Parathyroid adenoma (tissue), 2 donors: Measurements from ENCODE around the gene FDX1.
"Not testable (repeated sequence)": the region's sequence is repeated elsewhere in the genome, so short reads cannot be mapped to it uniquely, and the experiment has no call there.

Experiments
- H2AFZ ChIP-seq: fragments of 300-600 bp; sonication (generic); one replicate; pipeline ENCODE4 v1.7.0; 2017; ENCODE audit warnings: antibody characterized with exemption, mild to moderate bottlenecking
- H3K27ac ChIP-seq: fragments of 300-600 bp; sonication (generic); one replicate; pipeline ENCODE4 v1.7.0; 2017
- H3K27me3 ChIP-seq: fragments of 300-600 bp; sonication (generic); one replicate; pipeline ENCODE4 v1.7.0; 2017; ENCODE audit warnings: low read length; ENCODE audit not compliant: control insufficient read depth, insufficient read depth
- H3K36me3 ChIP-seq: fragments of 300-600 bp; sonication (generic); one replicate; pipeline ENCODE4 v1.7.0; 2017; ENCODE audit warnings: low read length; ENCODE audit not compliant: control insufficient read depth, insufficient read depth
- H3K4me1 ChIP-seq: fragments of 300-600 bp; sonication (generic); one replicate; pipeline ENCODE4 v1.7.0; 2017; ENCODE audit warnings: control low read depth
- H3K4me2 ChIP-seq: fragments of 300-600 bp; sonication (generic); one replicate; pipeline ENCODE4 v1.7.0; 2017; ENCODE audit warnings: low read length
- H3K4me3 ChIP-seq: fragments of 300-600 bp; sonication (generic); one replicate; pipeline ENCODE4 v1.7.0; 2017; ENCODE audit warnings: low read depth, low read length
- H3K79me2 ChIP-seq: fragments of 300-600 bp; sonication (generic); one replicate; pipeline ENCODE4 v1.7.0; 2017; ENCODE audit warnings: control low read depth
- H3K9ac ChIP-seq: fragments of 300-600 bp; sonication (generic); one replicate; pipeline ENCODE4 v1.7.0; 2017; ENCODE audit warnings: mild to moderate bottlenecking
- H3K9me3 ChIP-seq: fragments of 300-600 bp; sonication (generic); one replicate; pipeline ENCODE4 v1.7.0; 2017; ENCODE audit warnings: low read length; ENCODE audit not compliant: control insufficient read depth
- TF ChIP-seq, protein P1 (sequence below): fragments of 300-600 bp; sonication (generic); IDR thresholded peaks from one replicate; pipeline ENCODE4 v1.7.0; 2017; ENCODE audit warnings: antibody characterized with exemption, mild to moderate bottlenecking
- donor health status: primary hyperparathyroidism.

FDX1 gene

DNA sequence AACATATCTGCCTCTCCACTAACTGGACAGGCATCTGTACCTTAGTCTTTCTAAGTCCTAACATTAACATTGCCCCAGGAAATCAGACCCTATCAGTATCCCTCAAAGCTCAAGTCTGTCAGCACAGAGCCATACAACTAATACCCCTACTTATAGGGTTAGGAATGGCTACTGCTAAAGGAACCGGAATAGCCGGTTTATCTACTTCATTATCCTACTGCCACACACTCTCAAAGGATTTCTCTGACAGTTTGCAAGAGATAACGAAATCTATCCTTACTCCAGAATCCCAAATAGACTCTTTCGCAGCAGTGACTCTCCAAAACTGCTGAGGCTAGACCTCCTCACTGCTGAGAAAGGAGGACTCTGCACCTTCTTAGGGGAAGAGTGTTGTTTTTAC lies 24.1 kb upstream of the FDX1 start:
- not testable (repeated sequence) for H2AFZ ChIP-seq, H3K27ac ChIP-seq, H3K36me3 ChIP-seq, H3K4me2 ChIP-seq, H3K27me3 ChIP-seq, H3K9me3 ChIP-seq, H3K4me1 ChIP-seq, H3K9ac ChIP-seq, H3K79me2 ChIP-seq, H3K4me3 ChIP-seq

DNA sequence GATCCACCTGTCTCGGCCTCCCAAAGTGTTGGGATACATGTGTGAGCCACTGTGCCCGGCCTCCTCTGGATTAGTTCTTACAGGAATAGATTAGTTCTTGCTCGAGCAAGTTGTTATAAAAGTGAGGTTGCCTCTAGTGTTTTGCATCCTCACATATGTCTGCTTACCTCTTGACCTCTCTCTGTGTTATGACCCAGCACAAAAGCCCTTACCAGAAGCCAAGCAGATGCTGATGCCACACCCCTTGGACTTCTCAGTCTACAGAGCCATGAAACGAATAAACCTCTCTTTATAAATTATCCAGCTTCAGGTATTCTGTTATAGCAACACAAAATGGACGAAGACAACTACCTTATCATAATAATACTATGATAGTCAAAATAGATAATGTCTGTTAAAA lies 22.4 kb upstream of the FDX1 start:
- no peaks in the 10 kb centered on the region for H3K79me2 ChIP-seq
- H3K4me1 ChIP-seq = no peaks in the 10 kb centered on the region
- H3K9ac ChIP-seq = no peak overlapping the region
- H3K4me2 ChIP-seq = no peak overlapping the region
- H3K27me3 ChIP-seq = no peaks in the 10 kb centered on the region
- H3K4me3 ChIP-seq = no peak overlapping the region
- H3K27ac ChIP-seq = no peak overlapping the region
- no peak overlapping the region for H2AFZ ChIP-seq
- TF ChIP-seq, protein P1, sequence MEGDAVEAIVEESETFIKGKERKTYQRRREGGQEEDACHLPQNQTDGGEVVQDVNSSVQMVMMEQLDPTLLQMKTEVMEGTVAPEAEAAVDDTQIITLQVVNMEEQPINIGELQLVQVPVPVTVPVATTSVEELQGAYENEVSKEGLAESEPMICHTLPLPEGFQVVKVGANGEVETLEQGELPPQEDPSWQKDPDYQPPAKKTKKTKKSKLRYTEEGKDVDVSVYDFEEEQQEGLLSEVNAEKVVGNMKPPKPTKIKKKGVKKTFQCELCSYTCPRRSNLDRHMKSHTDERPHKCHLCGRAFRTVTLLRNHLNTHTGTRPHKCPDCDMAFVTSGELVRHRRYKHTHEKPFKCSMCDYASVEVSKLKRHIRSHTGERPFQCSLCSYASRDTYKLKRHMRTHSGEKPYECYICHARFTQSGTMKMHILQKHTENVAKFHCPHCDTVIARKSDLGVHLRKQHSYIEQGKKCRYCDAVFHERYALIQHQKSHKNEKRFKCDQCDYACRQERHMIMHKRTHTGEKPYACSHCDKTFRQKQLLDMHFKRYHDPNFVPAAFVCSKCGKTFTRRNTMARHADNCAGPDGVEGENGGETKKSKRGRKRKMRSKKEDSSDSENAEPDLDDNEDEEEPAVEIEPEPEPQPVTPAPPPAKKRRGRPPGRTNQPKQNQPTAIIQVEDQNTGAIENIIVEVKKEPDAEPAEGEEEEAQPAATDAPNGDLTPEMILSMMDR = no peak
- H3K36me3 ChIP-seq = no peaks in the 10 kb centered on the region
- H3K9me3 ChIP-seq = no peaks in the 10 kb centered on the region

DNA sequence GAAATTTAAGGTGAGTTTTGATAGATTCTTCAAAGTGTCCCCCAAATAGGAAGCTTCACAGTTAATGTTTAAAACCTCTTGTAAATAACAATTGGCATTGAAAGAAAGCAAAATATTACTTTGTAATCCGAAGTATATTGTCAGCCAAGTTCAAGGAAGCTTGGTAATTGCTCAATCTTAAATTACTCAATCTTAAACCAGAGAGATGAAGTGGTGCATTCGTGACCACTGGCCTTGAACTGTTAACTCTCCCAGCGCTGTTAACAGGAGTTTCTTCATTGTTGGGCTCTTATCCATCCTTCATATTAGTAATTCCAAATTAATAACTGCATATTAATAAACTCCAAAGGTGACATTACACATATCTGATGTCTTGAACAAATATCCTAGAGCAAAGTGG lies 20.6 kb upstream of the FDX1 start:
- TF ChIP-seq, protein P1 = no peak
- Histone ChIP-seq H3K27ac (no peak overlapping the region), H3K9ac (no peak overlapping the region), H3K79me2 (no peaks in the 10 kb centered on the region), H3K27me3 (no peaks in the 10 kb centered on the region), H2AFZ (no peak overlapping the region), H3K9me3 (no peaks in the 10 kb centered on the region), H3K36me3 (no peaks in the 10 kb centered on the region), H3K4me2 (no peak overlapping the region), H3K4me1 (no peaks in the 10 kb centered on the region), H3K4me3 (no peak overlapping the region)

DNA sequence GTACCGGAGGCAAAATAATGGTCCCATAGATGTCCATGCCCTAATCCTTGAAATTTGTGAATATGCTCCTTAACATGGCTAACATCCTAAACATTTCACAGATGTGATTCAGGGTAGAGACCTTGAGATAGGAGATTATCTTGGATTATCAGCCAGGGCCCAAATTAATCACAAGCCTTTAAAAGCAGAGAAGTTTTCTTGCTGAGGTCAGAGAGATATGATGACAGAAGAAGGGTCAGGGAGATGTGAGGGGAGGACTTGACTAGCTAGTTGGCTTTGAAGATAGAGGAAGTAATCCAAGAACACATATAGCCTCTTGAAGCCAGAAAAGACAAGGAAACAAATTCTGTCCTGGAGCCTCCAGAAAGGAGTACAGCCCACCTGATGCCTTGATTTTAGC lies 19.1 kb upstream of the FDX1 start:
- Histone ChIP-seq H3K79me2 (no peaks in the 10 kb centered on the region), H3K4me2 (no peak overlapping the region), H3K9ac (no peak overlapping the region), H3K27ac (no peak overlapping the region), H3K4me1 (no peaks in the 10 kb centered on the region), H3K27me3 (no peaks in the 10 kb centered on the region), H3K4me3 (no peak overlapping the region), H2AFZ (no peak overlapping the region), H3K9me3 (no peaks in the 10 kb centered on the region), H3K36me3 (no peaks in the 10 kb centered on the region)
- TF ChIP-seq, protein P1 = no peak

DNA sequence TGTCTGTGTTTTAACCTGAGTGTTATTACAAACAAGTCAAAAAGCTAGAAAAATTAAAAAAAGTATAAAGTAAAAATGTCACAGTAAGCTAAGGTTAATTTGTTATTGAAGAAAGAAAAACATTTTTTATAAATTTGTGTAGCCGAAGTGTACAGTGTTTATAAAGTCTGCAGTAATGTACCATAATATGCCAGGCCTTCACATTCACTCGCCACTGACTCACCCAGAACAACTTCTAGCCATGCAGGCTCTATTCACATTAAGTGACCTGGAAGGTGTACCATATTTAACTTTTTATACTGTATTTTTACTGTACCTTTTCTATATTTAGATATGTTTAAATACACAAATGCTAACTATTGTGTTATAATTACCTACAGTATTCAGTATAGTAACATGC lies 14.7 kb upstream of the FDX1 start:
- Histone ChIP-seq H3K36me3 (no peaks in the 10 kb centered on the region), H3K4me2 (no peak overlapping the region), H3K9ac (no peak overlapping the region), H3K4me3 (no peak overlapping the region), H3K9me3 (no peaks in the 10 kb centered on the region), H3K4me1 (no peaks in the 10 kb centered on the region), H3K27me3 (no peaks in the 10 kb centered on the region), H3K27ac (no peak overlapping the region), H2AFZ (no peak overlapping the region), H3K79me2 (no peaks in the 10 kb centered on the region)
- TF ChIP-seq, protein P1 = no peak

DNA sequence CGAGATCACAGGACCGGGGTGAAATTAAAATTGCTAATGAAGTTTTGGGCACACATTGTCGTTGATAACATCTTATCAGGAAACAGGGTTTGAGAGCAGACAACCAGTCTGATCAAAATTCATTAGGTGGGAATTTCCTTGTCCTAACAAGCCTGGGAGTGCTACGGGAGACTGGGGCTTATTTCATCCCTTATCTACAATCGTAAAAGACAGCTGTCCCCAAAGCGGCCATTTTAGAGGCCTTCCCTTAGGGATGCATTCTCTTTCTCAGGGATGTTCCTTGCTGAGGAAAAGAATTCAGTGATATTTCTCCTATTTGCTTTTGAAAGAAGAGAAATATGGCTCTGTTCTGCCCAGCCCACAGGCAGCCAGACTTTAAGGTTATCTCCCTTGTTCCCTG lies 8.1 kb upstream of the FDX1 start:
- not testable (repeated sequence) for H3K4me1 ChIP-seq, H3K4me2 ChIP-seq, H3K36me3 ChIP-seq, H3K27ac ChIP-seq, H3K9me3 ChIP-seq, H3K9ac ChIP-seq, H3K4me3 ChIP-seq, H2AFZ ChIP-seq, H3K27me3 ChIP-seq, H3K79me2 ChIP-seq
